Loucy (cell line): Measurements from ENCODE around the gene ZNF407.

Source experiments
- EZH2phosphoT487 ChIP-seq: fragments of 200-600 bp; IDR thresholded peaks from 2 replicates; pipeline ENCODE4 v1.6.1; 2018; ENCODE audit warnings: antibody characterized with exemption, mild to moderate bottlenecking, moderate library complexity, borderline replicate concordance
- TF ChIP-seq, protein P1 (sequence below): fragments of 200-600 bp; sonication (generic); conservative IDR thresholded peaks from 2 replicates; pipeline ENCODE4 v1.5.1; 2014; ENCODE audit warnings: mild to moderate bottlenecking, antibody characterized with exemption, low read length

DNA sequence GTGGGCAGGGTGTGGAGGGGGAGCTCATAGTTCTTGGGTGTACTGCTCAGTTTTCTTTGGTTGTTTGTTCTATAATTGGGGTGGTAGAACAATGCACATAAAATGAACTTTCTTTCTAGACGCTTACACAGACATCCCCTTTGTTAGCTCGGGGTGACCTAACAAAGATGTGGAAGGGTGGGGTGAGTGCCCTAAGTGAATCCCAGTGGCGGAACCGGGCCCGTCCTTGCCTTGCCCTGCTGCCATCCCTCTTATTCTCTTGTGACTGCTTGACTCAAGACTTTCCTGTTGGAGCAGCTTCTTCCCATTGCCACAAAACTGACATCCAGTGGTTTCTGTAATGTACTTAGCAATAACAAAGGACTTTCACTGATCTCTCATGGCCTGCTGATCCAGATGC lies 343.2 kb downstream of the ZNF407 start:
- TF ChIP-seq, protein P1, sequence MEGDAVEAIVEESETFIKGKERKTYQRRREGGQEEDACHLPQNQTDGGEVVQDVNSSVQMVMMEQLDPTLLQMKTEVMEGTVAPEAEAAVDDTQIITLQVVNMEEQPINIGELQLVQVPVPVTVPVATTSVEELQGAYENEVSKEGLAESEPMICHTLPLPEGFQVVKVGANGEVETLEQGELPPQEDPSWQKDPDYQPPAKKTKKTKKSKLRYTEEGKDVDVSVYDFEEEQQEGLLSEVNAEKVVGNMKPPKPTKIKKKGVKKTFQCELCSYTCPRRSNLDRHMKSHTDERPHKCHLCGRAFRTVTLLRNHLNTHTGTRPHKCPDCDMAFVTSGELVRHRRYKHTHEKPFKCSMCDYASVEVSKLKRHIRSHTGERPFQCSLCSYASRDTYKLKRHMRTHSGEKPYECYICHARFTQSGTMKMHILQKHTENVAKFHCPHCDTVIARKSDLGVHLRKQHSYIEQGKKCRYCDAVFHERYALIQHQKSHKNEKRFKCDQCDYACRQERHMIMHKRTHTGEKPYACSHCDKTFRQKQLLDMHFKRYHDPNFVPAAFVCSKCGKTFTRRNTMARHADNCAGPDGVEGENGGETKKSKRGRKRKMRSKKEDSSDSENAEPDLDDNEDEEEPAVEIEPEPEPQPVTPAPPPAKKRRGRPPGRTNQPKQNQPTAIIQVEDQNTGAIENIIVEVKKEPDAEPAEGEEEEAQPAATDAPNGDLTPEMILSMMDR, result no peak
- no peak for TF ChIP-seq EZH2phosphoT487
